Esophagus squamous epithelium (tissue), 4 donors: ENCODE data around the gene EVX2.

Experiments
- CTCF ChIP-seq, 6 experiments: fragments of 450-650 bp in 4 of 6; fragments of 200-600 bp in 2 of 6; sonication (generic) in 2 of 6; IDR thresholded peaks; one replicate each; pipeline ENCODE4 v1.5.1; 2016 to 2019; ENCODE audit warnings: antibody characterized with exemption in 6 of 6, mild to moderate bottlenecking in 4 of 6, moderate library complexity in 4 of 6
- POLR2A ChIP-seq, 4 donors: fragments of 450-650 bp; IDR thresholded peaks; one replicate each; pipeline ENCODE4 v1.6.1; 2017; ENCODE audit warnings: antibody characterized with exemption in 4 of 4, mild to moderate bottlenecking in 4 of 4, moderate library complexity in 3 of 4

DNA sequence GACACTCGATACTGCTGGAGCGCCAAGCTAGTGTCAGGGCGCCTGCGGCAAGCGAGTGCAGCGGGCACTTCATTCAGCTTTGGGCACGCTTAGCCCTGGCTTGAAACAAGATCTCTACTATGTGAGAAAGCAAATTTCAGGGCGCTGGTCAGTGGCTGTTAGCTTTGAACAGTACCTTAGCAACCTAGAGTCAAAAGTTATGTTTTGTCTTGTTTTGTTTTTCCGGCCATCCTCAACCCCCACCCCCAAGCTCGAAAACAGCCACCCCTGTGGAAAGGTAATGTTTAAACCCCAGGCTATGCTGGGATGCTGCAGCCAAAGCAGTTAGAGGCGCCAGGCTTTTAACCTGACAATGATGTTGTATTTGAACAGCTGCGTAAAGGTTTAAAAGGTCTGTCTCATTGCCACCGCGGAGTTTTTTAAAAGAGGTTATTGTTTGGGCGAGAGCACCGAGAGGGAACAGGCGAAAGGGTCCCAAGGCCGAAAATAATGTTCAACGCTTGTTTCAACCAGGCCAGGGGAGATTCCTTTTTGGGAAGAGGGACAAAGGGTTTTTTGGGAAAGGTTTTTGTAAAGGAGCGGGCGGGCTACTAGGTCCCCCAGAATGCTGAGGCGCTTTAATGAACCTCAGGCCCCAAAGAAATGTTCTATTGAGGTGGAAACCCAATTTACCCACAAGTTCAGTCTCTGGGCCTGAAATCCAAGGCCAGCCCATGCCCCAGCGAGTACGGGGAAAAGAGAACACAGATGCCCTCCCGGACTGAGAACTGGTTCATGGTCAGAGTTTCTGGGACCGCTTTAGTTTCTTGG is 30.6 kb upstream of the EVX2 start:
- TF ChIP-seq CTCF (IDR thresholded peaks at IDR 0.05) (no peak), POLR2A (IDR thresholded peaks at IDR 0.05) (no peak)
